Endothelial cell of umbilical vein (primary cell): ENCODE measurements around the gene MASP1. TPM values are rescaled to one million over a fixed set of nuclear protein-coding genes. Genes with fewer than 3 reads are reported as not detected.

Experiments used
- BruUV-seq: library from RNA; stranded (reverse); fragments of 400-500 nt; replicated peaks from 2 replicates; lab custom pipeline; 2021; lab: Mats Ljungman, UMichigan
- CTCF ChIA-PET: fragments of 300-600, 350-600 bp; sonication (Branson Sonifier 250); formaldehyde crosslinking; loops from one replicate; lab custom pipeline; 2021; ENCODE audit warnings: antibody characterized with exemption, inconsistent platforms; lab: Charles Lee
- POLR2A ChIA-PET: fragments of 300-600, 350-600 bp; sonication (Branson Sonifier 250); formaldehyde crosslinking; loops from one replicate; lab custom pipeline; 2021; ENCODE audit warnings: antibody characterized with exemption, inconsistent platforms; lab: Charles Lee
- DNase-seq: peaks from one replicate; pipeline ENCODE4 v3.0.0-alpha.2; 2011; ENCODE audit warnings: low read depth, low spot score
- FAIRE-seq: peaks from 2 replicates; lab custom pipeline; 2011; peaks lifted over from hg19 to GRCh38; lab: Jason Lieb, UNC
- H2AFZ ChIP-seq: 2 replicates; pipeline ENCODE4 v1.6.0; 2012; ENCODE audit warnings: low read depth, low read length, control low read depth, inconsistent platforms
- H3K27ac ChIP-seq: 2 replicates; pipeline ENCODE4 v1.5.1; 2011; ENCODE audit warnings: low read depth, mild to moderate bottlenecking, control low read depth, low read length, moderate library complexity; ENCODE audit not compliant: insufficient read depth
- H3K27me3 ChIP-seq, 2 experiments: 2 replicates each; pipeline versions ENCODE4 v1.6.0 to v1.6.1; 2011; ENCODE audit warnings: low read length in 2 of 2, mixed read lengths in 1 of 2; ENCODE audit not compliant: control insufficient read depth in 2 of 2, insufficient read depth in 2 of 2
- H3K36me3 ChIP-seq, 2 experiments: 2 replicates in 1 of 2; 3 replicates in 1 of 2; pipeline ENCODE4 v1.5.1; 2011; ENCODE audit warnings: low read length in 2 of 2, mild to moderate bottlenecking in 1 of 2, moderate library complexity in 1 of 2; ENCODE audit not compliant: control insufficient read depth in 2 of 2, insufficient read depth in 2 of 2; ENCODE audit errors: extremely low read depth in 1 of 2
- H3K4me1 ChIP-seq: 3 replicates; pipeline ENCODE4 v1.5.1; 2011; ENCODE audit warnings: mild to moderate bottlenecking, low read length; ENCODE audit not compliant: control insufficient read depth, insufficient read depth; ENCODE audit errors: extremely low read depth
- H3K4me2 ChIP-seq: 2 replicates; pipeline ENCODE4 v1.6.1; 2011; ENCODE audit warnings: low read length, control low read depth, mixed read lengths; ENCODE audit not compliant: insufficient read depth
- H3K4me3 ChIP-seq, 3 experiments: fragments of 200-600 bp in 1 of 3; sonication (generic), shearing (Covaris generic) in 1 of 3; replicated peaks in 1 of 3; 2 replicates each; pipeline ENCODE4 v1.5.1; 2011 to 2016; ENCODE audit warnings: control low read depth in 3 of 3, low read length in 3 of 3, mild to moderate bottlenecking in 2 of 3, inconsistent platforms in 1 of 3, low read depth in 1 of 3, moderate library complexity in 1 of 3; ENCODE audit not compliant: insufficient read depth in 1 of 3
- H3K79me2 ChIP-seq: 2 replicates; pipeline ENCODE4 v1.6.0; 2012; ENCODE audit warnings: low read length, inconsistent platforms; ENCODE audit not compliant: control insufficient read depth, insufficient read depth
- H3K9ac ChIP-seq: replicated peaks from 2 replicates; pipeline ENCODE3; 2011; ENCODE audit warnings: low read length, control low read depth; ENCODE audit not compliant: insufficient read depth; ENCODE audit errors: extremely low read depth
- H3K9me1 ChIP-seq: replicated peaks from 3 replicates; pipeline ENCODE4 v1.6.0; 2011; ENCODE audit warnings: mild to moderate bottlenecking, low read length; ENCODE audit not compliant: control insufficient read depth, insufficient read depth; ENCODE audit errors: extremely low read depth
- H3K9me3 ChIP-seq: replicated peaks from 2 replicates; pipeline ENCODE4 v1.5.1; 2012; ENCODE audit warnings: low read length, inconsistent platforms; ENCODE audit not compliant: control insufficient read depth, insufficient read depth
- H4K20me1 ChIP-seq: replicated peaks from 2 replicates; pipeline ENCODE3; 2011; ENCODE audit warnings: mild to moderate bottlenecking, low read length; ENCODE audit not compliant: control insufficient read depth, insufficient read depth; ENCODE audit errors: extremely low read depth
- EZH2 ChIP-seq: IDR thresholded peaks from 2 replicates; pipeline ENCODE4 v1.6.1; 2012; ENCODE audit warnings: borderline replicate concordance, low read depth, mild to moderate bottlenecking, moderate library complexity, low read length, inconsistent platforms; ENCODE audit not compliant: severe bottlenecking
- FOS ChIP-seq: IDR thresholded peaks from 2 replicates; pipeline ENCODE4 v1.6.1; 2011; ENCODE audit warnings: mild to moderate bottlenecking, low read length, moderate library complexity, borderline replicate concordance; ENCODE audit not compliant: insufficient read depth
- GATA2 ChIP-seq: IDR thresholded peaks from 2 replicates; pipeline ENCODE4 v1.7.0; 2011; ENCODE audit warnings: low read depth, mild to moderate bottlenecking, moderate library complexity, mixed read lengths, low read length; ENCODE audit not compliant: insufficient read length, insufficient read depth
- JUN ChIP-seq: IDR thresholded peaks from 2 replicates; pipeline ENCODE4 v1.6.1; 2011; ENCODE audit warnings: borderline replicate concordance, low read depth; ENCODE audit not compliant: insufficient read length, insufficient read depth
- MAX ChIP-seq: IDR thresholded peaks from 2 replicates; pipeline ENCODE4 v1.6.1; 2011; ENCODE audit not compliant: insufficient read depth, insufficient read length
- MYC ChIP-seq: IDR thresholded peaks from one replicate; pipeline ENCODE4 v1.6.1; 2011; ENCODE audit warnings: mild to moderate bottlenecking, low read depth, low read length
- POLR2A ChIP-seq: IDR thresholded peaks from 2 replicates; pipeline ENCODE4 v1.6.1; 2012; ENCODE audit warnings: low read depth, mild to moderate bottlenecking, control low read depth, low read length
- POLR2AphosphoS5 ChIP-seq: IDR thresholded peaks from 2 replicates; pipeline ENCODE4 v1.6.1; 2012; ENCODE audit warnings: low read depth, mild to moderate bottlenecking, control low read depth, low read length, moderate library complexity; ENCODE audit not compliant: insufficient read depth
- dilution Hi-C: fragments of 300-500 bp; cut with MboI; formaldehyde crosslinking; loops from one replicate; pipeline ENCODE4 v1.15.0; 2019; ENCODE audit warnings: low sequenced_read_pairs; ENCODE audit not compliant: extremely low pct_ligation_motif_present
- intact Hi-C: fragments of 100-400 bp; cut with micrococcal nuclease; formaldehyde crosslinking; loops from one replicate; pipeline ENCODE4 v1.10.0; 2022
- polyA plus RNA-seq, 4 experiments: library from polyadenylated mRNA; depleted of rRNA in 3 of 4; stranded (reverse) in 3 of 4; unstranded in 1 of 4; fragments of >200 nt; gene quantifications; 2 replicates each; pipeline versions ENCODE4 v1.2.1 to v1.2.3, GENCODE V29; 2011 to 2012; ENCODE audit warnings: missing spikeins in 1 of 4
- total RNA-seq: library from RNA; stranded (reverse); gene quantifications from 2 replicates; pipeline ENCODE4 v1.2.3, GENCODE V29; 2021

MASP1 gene
- total and polyA plus RNA-seq, 2 donors (not counting 3 experiments of a cell fraction or from before 2014, with no cell fraction given): 0.31 to 0.50 TPM

GRCh38 chr3:187247398-187247797 is 44.1 kb downstream of the MASP1 start:
- no peaks in the 10 kb centered on the region for H3K27me3 ChIP-seq
- ChIA-PET CTCF (interaction anchor here (1.0 kb wide), 1 partner anchor 432 kb away, joined by 4 read pairs; no protein-coding TSS in a partner anchor), POLR2A (no interaction called here)
- H3K27ac ChIP-seq: no peak overlapping the region
- BruUV-seq: no TSS peak
- no peak for DNase-seq
- H3K4me3 ChIP-seq: no peak overlapping the region
- no peak overlapping the region for H3K9ac ChIP-seq
- H2AFZ ChIP-seq: no peak overlapping the region
- no peak for TF ChIP-seq POLR2A
- no peak for TF ChIP-seq FOS
- no peak for TF ChIP-seq POLR2AphosphoS5
- TF ChIP-seq GATA2: no peak
- no peak for TF ChIP-seq EZH2
- no peak for TF ChIP-seq JUN
- TF ChIP-seq MYC: no peak
- no peak for TF ChIP-seq MAX
- H3K4me2 ChIP-seq: no peak overlapping the region
- no peaks in the 10 kb centered on the region for H3K9me1 ChIP-seq
- no peak for FAIRE-seq
- intact Hi-C loops (no loop called here), dilution Hi-C loops (no loop called here)
- no peaks in the 10 kb centered on the region for H3K79me2 ChIP-seq
- no peaks in the 10 kb centered on the region for H3K4me1 ChIP-seq
- H4K20me1 ChIP-seq: no peaks in the 10 kb centered on the region
- no peaks in the 10 kb centered on the region for H3K9me3 ChIP-seq
- no peaks in the 10 kb centered on the region for H3K36me3 ChIP-seq
